DND-41 (cell line): Measurements from ENCODE around the gene DSCAM.

Experiments used
- EZH2 ChIP-seq: IDR thresholded peaks from 3 replicates; pipeline ENCODE4 v1.6.1; 2012; ENCODE audit warnings: borderline replicate concordance, low read depth, mild to moderate bottlenecking, moderate library complexity, low read length, inconsistent platforms; ENCODE audit not compliant: severe bottlenecking
- TF ChIP-seq, protein P1 (sequence below): IDR thresholded peaks from 2 replicates; pipeline ENCODE4 v1.5.1; 2012; ENCODE audit warnings: borderline replicate concordance, low read length, moderate library complexity, mild to moderate bottlenecking; ENCODE audit not compliant: poor library complexity, severe bottlenecking; ENCODE audit errors: extremely low read depth

DNA sequence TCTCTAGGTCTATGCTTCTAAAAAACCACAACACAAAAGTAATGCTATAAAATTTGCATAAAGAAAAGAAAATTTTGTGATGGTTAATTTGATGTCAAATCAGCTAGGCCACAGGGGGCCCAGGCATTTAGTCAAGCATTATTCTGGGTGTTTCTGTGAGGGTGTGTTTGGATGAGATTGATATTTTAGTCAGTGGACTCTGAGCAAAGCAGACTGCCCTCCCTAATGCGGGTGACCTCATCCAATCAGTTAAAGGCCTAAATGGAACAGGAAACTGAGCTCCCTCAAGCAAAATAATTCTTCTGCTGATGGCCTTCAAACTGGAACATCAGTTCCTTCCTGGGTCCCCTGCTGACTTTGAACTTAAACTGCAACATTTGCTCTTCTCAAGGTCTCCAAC, 358.0 kb downstream of the DSCAM start:
- TF ChIP-seq, protein P1, sequence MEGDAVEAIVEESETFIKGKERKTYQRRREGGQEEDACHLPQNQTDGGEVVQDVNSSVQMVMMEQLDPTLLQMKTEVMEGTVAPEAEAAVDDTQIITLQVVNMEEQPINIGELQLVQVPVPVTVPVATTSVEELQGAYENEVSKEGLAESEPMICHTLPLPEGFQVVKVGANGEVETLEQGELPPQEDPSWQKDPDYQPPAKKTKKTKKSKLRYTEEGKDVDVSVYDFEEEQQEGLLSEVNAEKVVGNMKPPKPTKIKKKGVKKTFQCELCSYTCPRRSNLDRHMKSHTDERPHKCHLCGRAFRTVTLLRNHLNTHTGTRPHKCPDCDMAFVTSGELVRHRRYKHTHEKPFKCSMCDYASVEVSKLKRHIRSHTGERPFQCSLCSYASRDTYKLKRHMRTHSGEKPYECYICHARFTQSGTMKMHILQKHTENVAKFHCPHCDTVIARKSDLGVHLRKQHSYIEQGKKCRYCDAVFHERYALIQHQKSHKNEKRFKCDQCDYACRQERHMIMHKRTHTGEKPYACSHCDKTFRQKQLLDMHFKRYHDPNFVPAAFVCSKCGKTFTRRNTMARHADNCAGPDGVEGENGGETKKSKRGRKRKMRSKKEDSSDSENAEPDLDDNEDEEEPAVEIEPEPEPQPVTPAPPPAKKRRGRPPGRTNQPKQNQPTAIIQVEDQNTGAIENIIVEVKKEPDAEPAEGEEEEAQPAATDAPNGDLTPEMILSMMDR: no peak
- no peak for TF ChIP-seq EZH2
